Skeletal muscle cell (primary cell): ENCODE data around the gene GPC2.
"Not testable (repeated sequence)": the region's sequence is repeated elsewhere in the genome, so short reads cannot be mapped to it uniquely, and the experiment has no call there.

Experiments used
- DNase-seq: peaks from one replicate; pipeline ENCODE4 v3.0.0-alpha.2; 2010; ENCODE audit warnings: low read depth
- H3K4me3 ChIP-seq: 2 replicates; pipeline ENCODE4 v1.5.1; 2011; ENCODE audit warnings: low read depth, mild to moderate bottlenecking, control low read depth, low read length, moderate library complexity

The GPC2 gene, protein sequence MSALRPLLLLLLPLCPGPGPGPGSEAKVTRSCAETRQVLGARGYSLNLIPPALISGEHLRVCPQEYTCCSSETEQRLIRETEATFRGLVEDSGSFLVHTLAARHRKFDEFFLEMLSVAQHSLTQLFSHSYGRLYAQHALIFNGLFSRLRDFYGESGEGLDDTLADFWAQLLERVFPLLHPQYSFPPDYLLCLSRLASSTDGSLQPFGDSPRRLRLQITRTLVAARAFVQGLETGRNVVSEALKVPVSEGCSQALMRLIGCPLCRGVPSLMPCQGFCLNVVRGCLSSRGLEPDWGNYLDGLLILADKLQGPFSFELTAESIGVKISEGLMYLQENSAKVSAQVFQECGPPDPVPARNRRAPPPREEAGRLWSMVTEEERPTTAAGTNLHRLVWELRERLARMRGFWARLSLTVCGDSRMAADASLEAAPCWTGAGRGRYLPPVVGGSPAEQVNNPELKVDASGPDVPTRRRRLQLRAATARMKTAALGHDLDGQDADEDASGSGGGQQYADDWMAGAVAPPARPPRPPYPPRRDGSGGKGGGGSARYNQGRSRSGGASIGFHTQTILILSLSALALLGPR

DNA sequence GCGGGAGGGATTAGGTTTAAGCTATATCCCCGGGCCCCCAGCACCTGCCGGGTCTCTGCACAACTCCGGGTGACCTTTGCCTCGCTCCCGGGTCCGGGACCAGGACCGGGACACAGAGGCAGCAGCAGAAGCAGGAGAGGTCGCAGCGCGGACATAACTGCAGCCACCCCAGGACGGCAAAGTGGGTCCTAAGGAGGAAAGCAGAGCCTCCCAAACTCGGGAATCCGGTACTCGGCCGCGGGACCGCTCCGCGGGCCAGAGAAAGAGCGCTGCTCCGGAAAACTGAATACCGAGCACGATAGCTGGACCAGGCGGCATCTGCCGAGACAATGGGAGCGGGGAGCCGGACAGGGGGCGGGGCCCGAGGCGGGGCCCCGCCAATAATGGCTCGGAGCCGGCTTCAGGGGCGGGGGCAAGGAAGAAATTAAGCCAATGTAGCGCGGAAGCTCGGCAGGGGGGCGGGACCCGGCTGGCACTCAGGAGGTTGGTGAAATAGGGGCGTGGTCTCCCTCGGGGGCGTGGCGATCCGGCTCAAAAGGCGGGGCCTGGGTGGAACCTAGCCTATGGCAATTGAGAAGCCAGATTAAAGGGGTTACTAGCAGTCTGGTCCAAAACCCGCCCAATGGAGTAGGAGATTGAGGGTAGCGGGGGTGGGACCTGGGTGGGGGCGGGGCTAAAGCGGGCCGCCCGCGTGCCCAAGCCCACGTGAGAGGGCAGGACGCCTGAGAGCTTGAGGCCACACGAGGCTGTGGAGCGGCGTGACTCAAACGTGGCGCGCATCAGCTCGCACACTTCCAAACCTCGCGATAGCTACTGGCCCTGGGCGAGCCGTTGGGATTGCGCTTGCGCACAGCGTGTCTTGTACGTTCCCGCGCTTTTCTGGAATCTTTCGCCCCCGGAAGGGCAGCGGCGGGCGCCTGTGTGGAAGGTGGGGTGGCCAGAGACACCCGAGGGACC is at the start of gene GPC2, which contains the start of gene STAG3:
Gene GPC2 (minus strand): TSS at position 337 of the 957 bp plus-strand sequence. CDS start 182 bp downstream, at position 155.
Gene STAG3 (plus strand): TSS at position 874 of the 957 bp plus-strand sequence. CDS start 2,639 bp downstream, outside the sequence.
- peak within 1 kb of the TSS; percentile 78 for H3K4me3 ChIP-seq
- peak; percentile 84 for DNase-seq

DNA sequence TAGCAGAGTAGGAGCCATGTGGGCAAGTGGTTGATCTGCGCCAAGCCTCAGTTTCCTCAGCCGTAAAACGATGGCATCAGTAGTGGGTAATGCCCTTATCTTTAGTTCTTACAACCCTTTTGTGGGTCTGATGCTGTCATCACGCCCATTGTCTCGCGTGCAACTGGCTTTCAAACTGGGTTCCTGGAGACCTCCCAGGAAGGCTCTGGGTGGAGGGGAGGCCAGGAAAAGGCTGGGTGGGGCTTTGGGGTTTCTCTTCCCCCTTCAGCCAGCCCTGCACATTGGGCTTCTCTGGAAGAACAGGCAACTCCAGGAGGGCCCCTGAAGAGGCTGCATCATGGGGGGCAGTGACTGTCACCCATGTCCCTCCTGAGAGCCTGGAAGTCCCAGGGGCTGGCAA is 47.7 kb upstream of the GPC2 start:
- not testable (repeated sequence) for H3K4me3 ChIP-seq

DNA sequence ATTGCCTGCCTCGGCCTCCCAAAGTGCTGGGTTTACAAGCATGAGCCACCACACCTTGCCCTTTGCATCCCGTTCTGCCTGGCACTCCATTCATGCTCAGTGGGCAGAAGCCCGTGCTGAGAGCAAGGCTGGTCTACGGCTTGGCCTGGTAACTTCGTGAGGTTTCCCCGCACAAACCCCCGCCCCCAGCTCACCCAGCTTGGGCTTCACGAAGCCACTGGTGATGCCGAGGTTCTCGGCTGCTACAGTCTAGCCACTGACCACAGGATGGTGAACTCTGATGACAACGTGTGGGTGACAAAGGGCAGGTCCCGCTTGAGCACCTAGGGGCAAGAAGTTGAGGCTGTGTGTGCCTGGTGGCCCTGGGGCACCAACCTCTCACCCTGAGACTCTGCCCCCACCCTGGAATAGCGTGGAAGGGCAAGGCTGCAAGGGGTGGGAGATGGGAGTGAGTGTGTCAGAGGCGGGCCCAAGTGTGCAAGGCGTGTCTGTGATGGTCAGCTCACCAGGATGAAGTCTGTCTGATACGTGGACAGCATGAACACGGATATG is 46.3 kb upstream of the GPC2 start:
- DNase-seq, H3K4me3 ChIP-seq: not testable (repeated sequence)

More for the DNA sequence above, 47.7 kb upstream of the GPC2 start:
- DNase-seq: not testable (repeated sequence)

DNA sequence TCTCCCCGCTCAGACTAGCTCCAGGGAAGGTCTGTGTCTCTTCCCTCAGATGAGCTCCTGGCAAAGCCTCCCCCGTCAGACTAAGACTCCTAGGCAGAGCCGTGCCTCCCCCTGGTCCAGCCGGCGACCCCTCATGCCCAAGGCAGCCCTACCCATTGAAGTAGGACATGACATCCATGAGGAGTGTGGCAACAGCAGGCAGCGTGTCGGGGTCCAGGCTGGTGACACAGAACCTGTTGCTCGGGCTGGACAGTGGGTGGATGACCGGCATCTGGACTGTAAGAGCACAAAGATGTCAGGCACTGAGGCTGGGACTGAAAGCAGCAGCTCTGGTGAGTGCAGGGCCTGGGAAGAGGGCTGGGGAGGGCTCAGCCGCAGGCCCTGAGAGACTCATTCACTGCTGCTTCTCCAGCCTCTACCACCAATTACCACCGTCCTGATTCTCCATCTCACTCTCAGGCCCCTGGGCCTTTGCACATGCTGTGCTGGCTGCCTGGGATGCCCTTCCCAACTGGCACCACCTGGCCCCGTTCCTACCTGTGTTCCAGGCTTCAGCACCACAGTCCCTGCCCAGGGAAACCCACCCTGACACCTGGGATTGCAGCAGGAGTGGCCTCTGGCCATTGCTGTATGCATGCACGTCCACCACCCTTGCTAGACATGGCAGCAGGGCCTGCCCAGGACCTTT is 45.4 kb upstream of the GPC2 start:
- no peak overlapping the region for H3K4me3 ChIP-seq
- no peak for DNase-seq

DNA sequence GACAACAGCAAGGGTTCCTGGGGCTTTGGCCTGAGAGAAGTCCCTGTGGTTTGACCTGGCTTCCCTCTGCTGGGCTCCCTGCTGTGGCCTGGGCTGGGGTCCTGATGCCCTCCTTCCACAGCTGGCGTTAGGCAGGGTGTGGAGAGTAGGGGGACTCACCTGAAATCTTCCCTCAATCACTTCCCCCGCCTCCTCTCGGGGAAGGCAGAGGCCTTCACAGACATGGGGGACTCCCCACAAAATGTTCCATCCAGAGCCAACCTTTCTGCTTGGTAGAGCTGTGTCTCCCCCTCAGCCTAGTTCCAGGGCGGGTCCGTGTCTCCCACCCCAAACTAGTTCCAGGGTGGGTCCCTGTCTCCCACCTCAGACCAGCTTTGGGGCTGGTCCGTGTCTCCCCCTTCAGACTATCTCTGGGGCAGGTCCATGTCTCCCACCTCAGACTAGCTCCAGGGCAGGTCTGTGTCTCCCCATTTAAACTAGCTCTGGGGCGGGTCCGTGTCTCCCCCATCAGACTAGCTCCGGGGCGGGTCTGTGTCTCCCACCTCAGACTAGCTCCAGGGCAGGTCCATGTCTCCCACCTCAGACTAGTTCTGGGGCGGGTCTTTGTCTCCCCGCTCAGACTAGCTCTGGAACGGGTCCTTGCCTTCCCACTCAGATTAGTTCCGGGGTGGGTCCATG is 44.7 kb upstream of the GPC2 start:
- DNase-seq: no peak
- H3K4me3 ChIP-seq: no peak overlapping the region

DNA sequence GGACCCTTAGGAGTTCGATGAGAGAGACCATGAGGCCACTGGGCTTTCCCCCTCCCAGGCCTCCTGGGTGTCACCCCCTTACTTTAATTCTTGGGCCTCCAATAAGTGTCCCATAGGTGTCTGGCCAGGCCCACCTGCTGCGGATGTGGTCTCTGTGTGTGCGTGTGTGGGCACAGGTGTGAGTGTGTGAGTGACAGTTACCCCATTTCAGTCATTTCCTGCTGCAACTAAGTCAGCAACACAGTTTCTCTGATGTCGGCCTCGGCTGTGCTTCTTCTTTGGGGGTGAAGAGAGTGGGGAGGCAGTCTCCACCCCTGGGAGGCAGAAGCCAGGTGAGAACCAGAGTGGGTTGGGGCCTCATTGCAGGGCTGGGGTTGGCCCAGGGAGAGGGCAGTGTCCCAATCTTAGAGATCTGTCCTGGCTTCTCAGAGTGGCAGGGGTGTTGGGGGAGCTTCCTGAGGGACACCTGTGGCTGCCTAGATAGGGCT is 44.1 kb upstream of the GPC2 start:
- DNase-seq: no peak
- no peak overlapping the region for H3K4me3 ChIP-seq

DNA sequence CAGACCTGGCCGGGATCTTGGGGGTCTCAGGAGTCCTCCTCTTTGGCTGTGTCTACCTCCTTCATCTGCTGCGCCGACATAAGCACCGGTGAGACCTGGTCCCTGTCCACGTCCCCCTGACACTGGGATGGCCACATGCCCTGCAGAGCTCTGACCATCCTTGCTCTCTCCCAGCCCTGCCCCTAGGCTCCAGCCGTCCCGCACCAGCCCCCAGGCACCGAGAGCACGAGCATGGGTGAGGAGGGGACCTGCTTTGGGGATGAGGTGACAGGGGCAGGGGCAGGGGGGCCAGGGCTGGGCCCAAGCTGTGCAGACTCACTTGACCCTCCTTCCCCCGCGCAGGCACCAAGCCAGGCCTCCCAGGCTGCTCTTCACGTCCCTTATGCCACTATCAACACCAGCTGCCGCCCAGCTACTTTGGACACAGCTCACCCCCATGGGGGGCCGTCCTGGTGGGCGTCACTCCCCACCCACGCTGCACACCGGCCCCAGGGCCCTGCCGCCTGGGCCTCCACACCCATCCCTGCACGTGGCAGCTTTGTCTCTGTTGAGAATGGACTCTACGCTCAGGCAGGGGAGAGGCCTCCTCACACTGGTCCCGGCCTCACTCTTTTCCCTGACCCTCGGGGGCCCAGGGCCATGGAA is 43.5 kb upstream of the GPC2 start:
- no peak overlapping the region for H3K4me3 ChIP-seq
- DNase-seq: no peak

DNA sequence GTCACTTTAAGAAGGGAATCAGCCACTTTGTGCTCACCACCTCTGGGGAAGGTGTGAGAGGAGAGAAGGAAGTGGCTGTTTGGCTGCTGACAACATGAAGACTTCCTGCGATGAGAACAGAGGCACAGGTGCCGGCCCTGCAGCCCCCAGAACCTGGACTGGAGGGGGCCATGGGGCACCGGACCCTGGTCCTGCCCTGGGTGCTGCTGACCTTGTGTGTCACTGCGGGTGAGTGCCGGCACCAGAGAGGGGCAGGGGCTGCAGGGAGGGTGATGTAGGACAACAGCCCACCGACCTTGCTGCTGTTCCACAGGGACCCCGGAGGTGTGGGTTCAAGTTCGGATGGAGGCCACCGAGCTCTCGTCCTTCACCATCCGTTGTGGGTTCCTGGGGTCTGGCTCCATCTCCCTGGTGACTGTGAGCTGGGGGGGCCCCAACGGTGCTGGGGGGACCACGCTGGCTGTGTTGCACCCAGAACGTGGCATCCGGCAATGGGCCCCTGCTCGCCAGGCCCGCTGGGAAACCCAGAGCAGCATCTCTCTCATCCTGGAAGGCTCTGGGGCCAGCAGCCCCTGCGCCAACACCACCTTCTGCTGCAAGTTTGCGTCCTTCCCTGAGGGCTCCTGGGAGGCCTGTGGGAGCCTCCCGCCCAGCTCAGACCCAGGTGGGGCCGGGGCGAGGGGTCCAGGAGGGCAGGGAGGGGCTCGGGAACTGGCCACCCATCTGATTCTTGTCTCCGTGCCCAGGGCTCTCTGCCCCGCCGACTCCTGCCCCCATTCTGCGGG is 42.8 kb upstream of the GPC2 start, which contains the start of gene PVRIG:
Gene PVRIG (plus strand): TSS at position 149 of the 785 bp plus-strand sequence. CDS start 22 bp downstream, at position 171.
- not testable (repeated sequence) for DNase-seq, H3K4me3 ChIP-seq

DNA sequence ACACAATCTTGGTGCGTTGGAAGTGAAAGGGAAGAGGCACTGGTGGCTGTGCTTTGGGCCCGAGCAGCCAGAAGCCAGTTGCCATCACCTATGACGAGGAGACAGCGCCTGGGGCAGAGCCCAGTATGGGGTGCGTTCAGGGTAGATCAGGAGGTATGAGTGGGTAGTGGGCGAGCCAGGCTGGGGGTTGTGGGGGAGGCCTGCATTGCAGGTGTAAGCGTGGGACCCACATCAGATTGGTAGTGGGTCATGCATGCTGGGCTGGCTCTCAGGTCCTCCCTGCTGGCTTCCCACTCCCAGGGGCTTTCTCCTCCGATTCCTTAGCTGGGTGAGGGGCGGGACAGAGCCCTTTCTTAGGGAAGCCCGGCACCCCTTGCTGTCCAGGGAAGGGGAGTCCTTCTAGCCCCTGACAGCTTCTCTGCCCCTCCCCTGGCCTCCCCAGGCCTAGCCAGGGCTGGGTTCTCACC is 42.1 kb upstream of the GPC2 start:
- no peak for DNase-seq
- no peak overlapping the region for H3K4me3 ChIP-seq

DNA sequence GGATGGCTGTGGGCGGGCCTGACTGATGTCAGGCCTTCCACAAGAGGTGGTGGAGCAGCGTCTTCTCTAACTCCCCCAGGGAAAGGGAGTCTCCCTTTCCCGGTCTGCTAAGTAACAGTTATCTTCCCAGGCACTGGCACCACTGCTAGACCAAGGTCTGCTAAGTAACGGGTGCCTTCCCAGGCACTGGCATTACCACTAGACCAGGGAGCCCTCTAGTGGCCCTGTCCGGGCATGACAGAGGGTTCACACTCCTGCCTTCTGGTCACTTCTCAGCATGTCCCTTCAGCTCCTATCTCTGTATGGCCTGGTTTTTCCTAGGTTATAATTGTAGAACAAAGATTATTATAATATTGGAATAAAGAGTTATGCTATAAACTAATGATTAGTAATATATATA is 40.8 kb upstream of the GPC2 start:
- H3K4me3 ChIP-seq: not testable (repeated sequence)

DNA sequence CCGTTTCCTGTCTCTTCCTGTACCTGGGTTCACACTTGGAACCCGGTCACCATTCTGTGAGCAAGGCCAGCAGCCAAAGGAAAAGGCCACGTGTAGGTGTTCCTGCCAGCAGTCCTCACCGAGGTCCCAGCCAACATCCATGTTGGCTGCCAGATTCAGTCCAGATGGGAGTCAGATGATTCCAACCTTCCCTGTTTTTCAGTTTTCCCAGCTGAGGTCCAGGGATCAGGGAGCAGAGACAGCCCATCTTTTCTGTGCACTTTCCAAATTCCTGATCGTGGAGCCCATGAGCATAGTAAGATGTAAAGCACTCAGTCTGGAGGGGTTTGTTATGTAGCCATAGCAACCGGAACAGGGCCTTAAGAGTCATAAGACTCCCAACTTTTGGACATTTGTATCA is 38.7 kb upstream of the GPC2 start:
- H3K4me3 ChIP-seq: no peak overlapping the region
- no peak for DNase-seq

More for the DNA sequence above, 40.8 kb upstream of the GPC2 start:
- DNase-seq: not testable (repeated sequence)

DNA sequence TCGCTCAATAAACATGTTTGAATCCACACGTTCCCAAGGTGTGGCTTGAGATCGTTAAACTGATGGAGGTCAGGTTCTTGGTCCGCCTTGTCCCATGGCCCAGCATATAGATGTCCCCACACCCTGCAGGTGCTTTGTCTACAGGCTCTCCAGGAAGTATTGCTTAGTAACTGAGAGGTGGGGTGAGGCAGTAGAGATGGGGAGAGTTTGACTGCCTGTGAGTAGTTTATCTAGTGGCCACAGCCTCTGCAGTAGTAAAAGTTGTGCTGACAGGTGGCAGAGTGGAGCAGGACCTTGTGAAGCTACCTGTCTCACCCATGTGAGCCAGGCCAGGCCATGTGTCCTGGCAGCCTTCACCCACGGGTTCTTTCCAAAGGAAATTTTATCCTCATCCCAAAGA is 37.2 kb upstream of the GPC2 start:
- not testable (repeated sequence) for H3K4me3 ChIP-seq, DNase-seq

DNA sequence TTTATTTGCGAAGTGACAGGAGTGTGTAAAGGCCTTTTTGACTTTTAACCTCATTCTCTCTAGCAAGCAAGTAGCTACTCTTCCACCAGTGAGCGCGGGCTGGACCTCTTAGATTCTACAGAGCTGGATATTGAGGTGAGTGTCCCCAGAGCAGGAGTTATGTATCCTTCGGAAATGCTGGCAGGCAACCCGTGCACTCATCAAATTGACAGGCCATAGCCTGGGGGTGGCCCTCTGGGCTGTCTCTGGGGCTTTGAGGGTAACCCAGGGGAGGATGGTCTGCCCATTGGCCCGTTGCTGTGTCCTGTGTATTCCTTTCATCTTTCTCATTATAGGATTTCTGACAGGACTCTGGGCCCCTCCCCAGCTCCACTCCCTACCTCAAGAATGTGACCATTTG is 36.5 kb upstream of the GPC2 start:
- no peak for DNase-seq
- H3K4me3 ChIP-seq: no peak overlapping the region

DNA sequence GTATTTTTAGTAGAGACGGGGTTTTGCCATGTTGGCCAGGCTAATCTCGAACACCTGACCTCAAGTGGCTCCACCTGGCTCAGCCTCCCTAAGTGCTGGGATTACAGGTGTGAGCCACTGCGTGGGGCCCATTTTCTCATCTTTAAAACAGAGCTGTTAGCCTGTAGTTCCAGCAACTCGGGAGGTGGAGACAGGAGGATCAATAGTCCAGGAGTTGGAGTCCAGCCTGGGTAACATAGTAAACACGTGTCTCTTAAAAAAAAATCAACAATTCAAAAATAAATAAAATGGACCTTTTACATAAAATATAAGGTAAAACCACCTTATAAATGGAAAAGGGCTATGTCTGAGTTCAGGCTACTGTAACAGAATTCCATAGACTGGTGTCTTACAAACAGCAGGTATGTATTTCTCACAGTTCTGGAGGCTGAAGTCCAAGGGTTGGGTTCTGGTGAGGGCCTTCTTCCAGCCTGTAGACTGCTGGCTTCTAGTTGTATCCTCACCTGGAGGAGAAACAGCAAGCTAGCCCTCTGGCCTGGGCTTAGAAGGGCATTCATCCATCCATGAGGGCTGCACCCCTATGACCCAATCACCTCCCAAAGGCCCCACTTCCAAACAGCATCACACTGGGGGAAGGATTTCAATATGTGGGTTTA is 35.6 kb upstream of the GPC2 start:
- H3K4me3 ChIP-seq: no peak overlapping the region
- no peak for DNase-seq

DNA sequence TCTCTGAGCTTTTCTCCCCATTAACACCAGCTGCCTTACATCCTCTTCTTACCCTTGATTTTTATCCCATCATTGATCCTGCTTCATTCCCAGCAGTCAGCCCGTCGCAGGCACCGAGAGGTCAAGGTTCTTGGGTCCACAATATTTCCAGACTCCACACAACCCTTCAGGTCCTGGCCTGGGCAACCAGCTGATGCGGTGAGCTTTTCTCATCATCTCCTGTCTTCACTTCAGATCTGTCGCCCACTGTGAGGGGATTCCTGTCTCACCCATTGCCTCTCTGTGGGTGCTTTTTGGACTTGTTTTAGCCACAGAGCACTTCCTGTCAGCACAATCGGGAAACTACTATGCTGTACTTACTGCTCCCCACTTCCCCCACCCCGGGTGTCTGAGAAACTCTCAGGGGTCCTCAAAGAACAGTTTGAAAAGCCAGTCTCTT is 34.2 kb upstream of the GPC2 start:
- DNase-seq: no peak
- H3K4me3 ChIP-seq: no peak overlapping the region

DNA sequence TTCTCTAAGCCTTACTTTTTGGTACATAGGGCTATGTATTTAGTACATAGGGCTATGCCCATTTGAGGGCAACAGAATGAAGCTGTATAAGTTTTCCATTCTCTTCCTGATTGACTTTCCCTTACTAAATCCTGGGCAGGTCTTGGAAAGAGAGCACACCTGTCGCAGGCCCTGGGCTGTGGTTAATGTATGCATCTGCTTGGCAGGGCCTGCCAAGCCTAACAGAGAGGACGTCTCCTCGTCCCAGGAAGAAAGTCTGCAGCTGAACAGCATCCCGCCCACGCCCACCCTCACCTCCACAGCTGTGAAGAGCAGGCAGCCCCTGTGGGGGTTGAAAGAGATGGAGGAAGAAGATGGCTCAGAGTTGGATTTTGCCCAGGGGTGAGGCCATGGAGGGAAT is 33.6 kb upstream of the GPC2 start:
- DNase-seq: no peak
- no peak overlapping the region for H3K4me3 ChIP-seq
